Endothelial cell of umbilical vein (primary cell): ENCODE results near the gene UBE3D. TPM values are rescaled to one million over a fixed set of nuclear protein-coding genes. Genes with fewer than 3 reads are reported as not detected.

Source experiments
- BruUV-seq: library from RNA; stranded (reverse); fragments of 400-500 nt; replicated peaks from 2 replicates; lab custom pipeline; 2021; lab: Mats Ljungman, UMichigan
- CTCF ChIA-PET: fragments of 300-600, 350-600 bp; sonication (Branson Sonifier 250); formaldehyde crosslinking; loops from one replicate; lab custom pipeline; 2021; ENCODE audit warnings: antibody characterized with exemption, inconsistent platforms; lab: Charles Lee
- POLR2A ChIA-PET: fragments of 300-600, 350-600 bp; sonication (Branson Sonifier 250); formaldehyde crosslinking; loops from one replicate; lab custom pipeline; 2021; ENCODE audit warnings: antibody characterized with exemption, inconsistent platforms; lab: Charles Lee
- DNase-seq: peaks from one replicate; pipeline ENCODE4 v3.0.0-alpha.2; 2011; ENCODE audit warnings: low read depth, low spot score
- FAIRE-seq: peaks from 2 replicates; lab custom pipeline; 2011; peaks lifted over from hg19 to GRCh38; lab: Jason Lieb, UNC
- H2AFZ ChIP-seq: 2 replicates; pipeline ENCODE4 v1.6.0; 2012; ENCODE audit warnings: low read depth, low read length, control low read depth, inconsistent platforms
- H3K27ac ChIP-seq: 2 replicates; pipeline ENCODE4 v1.5.1; 2011; ENCODE audit warnings: low read depth, mild to moderate bottlenecking, control low read depth, low read length, moderate library complexity; ENCODE audit not compliant: insufficient read depth
- H3K27me3 ChIP-seq, 2 experiments: 2 replicates each; pipeline versions ENCODE4 v1.6.0 to v1.6.1; 2011; ENCODE audit warnings: low read length in 2 of 2, mixed read lengths in 1 of 2; ENCODE audit not compliant: control insufficient read depth in 2 of 2, insufficient read depth in 2 of 2
- H3K36me3 ChIP-seq, 2 experiments: 2 replicates in 1 of 2; 3 replicates in 1 of 2; pipeline ENCODE4 v1.5.1; 2011; ENCODE audit warnings: low read length in 2 of 2, mild to moderate bottlenecking in 1 of 2, moderate library complexity in 1 of 2; ENCODE audit not compliant: control insufficient read depth in 2 of 2, insufficient read depth in 2 of 2; ENCODE audit errors: extremely low read depth in 1 of 2
- H3K4me1 ChIP-seq: 3 replicates; pipeline ENCODE4 v1.5.1; 2011; ENCODE audit warnings: mild to moderate bottlenecking, low read length; ENCODE audit not compliant: control insufficient read depth, insufficient read depth; ENCODE audit errors: extremely low read depth
- H3K4me2 ChIP-seq: 2 replicates; pipeline ENCODE4 v1.6.1; 2011; ENCODE audit warnings: low read length, control low read depth, mixed read lengths; ENCODE audit not compliant: insufficient read depth
- H3K4me3 ChIP-seq, 3 experiments: fragments of 200-600 bp in 1 of 3; sonication (generic), shearing (Covaris generic) in 1 of 3; replicated peaks in 1 of 3; 2 replicates each; pipeline ENCODE4 v1.5.1; 2011 to 2016; ENCODE audit warnings: control low read depth in 3 of 3, low read length in 3 of 3, mild to moderate bottlenecking in 2 of 3, inconsistent platforms in 1 of 3, low read depth in 1 of 3, moderate library complexity in 1 of 3; ENCODE audit not compliant: insufficient read depth in 1 of 3
- H3K79me2 ChIP-seq: 2 replicates; pipeline ENCODE4 v1.6.0; 2012; ENCODE audit warnings: low read length, inconsistent platforms; ENCODE audit not compliant: control insufficient read depth, insufficient read depth
- H3K9ac ChIP-seq: replicated peaks from 2 replicates; pipeline ENCODE3; 2011; ENCODE audit warnings: low read length, control low read depth; ENCODE audit not compliant: insufficient read depth; ENCODE audit errors: extremely low read depth
- H3K9me1 ChIP-seq: replicated peaks from 3 replicates; pipeline ENCODE4 v1.6.0; 2011; ENCODE audit warnings: mild to moderate bottlenecking, low read length; ENCODE audit not compliant: control insufficient read depth, insufficient read depth; ENCODE audit errors: extremely low read depth
- H3K9me3 ChIP-seq: replicated peaks from 2 replicates; pipeline ENCODE4 v1.5.1; 2012; ENCODE audit warnings: low read length, inconsistent platforms; ENCODE audit not compliant: control insufficient read depth, insufficient read depth
- H4K20me1 ChIP-seq: replicated peaks from 2 replicates; pipeline ENCODE3; 2011; ENCODE audit warnings: mild to moderate bottlenecking, low read length; ENCODE audit not compliant: control insufficient read depth, insufficient read depth; ENCODE audit errors: extremely low read depth
- EZH2 ChIP-seq: IDR thresholded peaks from 2 replicates; pipeline ENCODE4 v1.6.1; 2012; ENCODE audit warnings: borderline replicate concordance, low read depth, mild to moderate bottlenecking, moderate library complexity, low read length, inconsistent platforms; ENCODE audit not compliant: severe bottlenecking
- FOS ChIP-seq: IDR thresholded peaks from 2 replicates; pipeline ENCODE4 v1.6.1; 2011; ENCODE audit warnings: mild to moderate bottlenecking, low read length, moderate library complexity, borderline replicate concordance; ENCODE audit not compliant: insufficient read depth
- GATA2 ChIP-seq: IDR thresholded peaks from 2 replicates; pipeline ENCODE4 v1.7.0; 2011; ENCODE audit warnings: low read depth, mild to moderate bottlenecking, moderate library complexity, mixed read lengths, low read length; ENCODE audit not compliant: insufficient read length, insufficient read depth
- JUN ChIP-seq: IDR thresholded peaks from 2 replicates; pipeline ENCODE4 v1.6.1; 2011; ENCODE audit warnings: borderline replicate concordance, low read depth; ENCODE audit not compliant: insufficient read length, insufficient read depth
- MYC ChIP-seq: IDR thresholded peaks from one replicate; pipeline ENCODE4 v1.6.1; 2011; ENCODE audit warnings: mild to moderate bottlenecking, low read depth, low read length
- POLR2A ChIP-seq: IDR thresholded peaks from 2 replicates; pipeline ENCODE4 v1.6.1; 2012; ENCODE audit warnings: low read depth, mild to moderate bottlenecking, control low read depth, low read length
- POLR2AphosphoS5 ChIP-seq: IDR thresholded peaks from 2 replicates; pipeline ENCODE4 v1.6.1; 2012; ENCODE audit warnings: low read depth, mild to moderate bottlenecking, control low read depth, low read length, moderate library complexity; ENCODE audit not compliant: insufficient read depth
- dilution Hi-C: fragments of 300-500 bp; cut with MboI; formaldehyde crosslinking; loops from one replicate; pipeline ENCODE4 v1.15.0; 2019; ENCODE audit warnings: low sequenced_read_pairs; ENCODE audit not compliant: extremely low pct_ligation_motif_present
- intact Hi-C: fragments of 100-400 bp; cut with micrococcal nuclease; formaldehyde crosslinking; loops from one replicate; pipeline ENCODE4 v1.10.0; 2022
- polyA plus RNA-seq, 4 experiments: library from polyadenylated mRNA; depleted of rRNA in 3 of 4; stranded (reverse) in 3 of 4; unstranded in 1 of 4; fragments of >200 nt; gene quantifications; 2 replicates each; pipeline versions ENCODE4 v1.2.1 to v1.2.3, GENCODE V29; 2011 to 2012; ENCODE audit warnings: missing spikeins in 1 of 4
- total RNA-seq: library from RNA; stranded (reverse); gene quantifications from 2 replicates; pipeline ENCODE4 v1.2.3, GENCODE V29; 2021
- TF ChIP-seq, protein P1 (sequence below): IDR thresholded peaks from 2 replicates; pipeline ENCODE4 v1.6.1; 2011; ENCODE audit not compliant: insufficient read depth, insufficient read length
- TF ChIP-seq, protein P2 (sequence below), 2 donors: IDR thresholded peaks; 1 replicate in 1 of 2; 2 replicates in 1 of 2; pipeline ENCODE4 v1.5.1; 2011; ENCODE audit warnings: low read length in 2 of 2, mild to moderate bottlenecking in 2 of 2, moderate library complexity in 2 of 2, control low read depth in 1 of 2, inconsistent platforms in 1 of 2, low read depth in 1 of 2; ENCODE audit not compliant: insufficient read depth in 1 of 2; ENCODE audit errors: extremely low read depth in 1 of 2

The UBE3D gene
- total and polyA plus RNA-seq, 2 donors (not counting 3 experiments of a cell fraction or from before 2014, with no cell fraction given), result 1.9 to 6.2 TPM

DNA sequence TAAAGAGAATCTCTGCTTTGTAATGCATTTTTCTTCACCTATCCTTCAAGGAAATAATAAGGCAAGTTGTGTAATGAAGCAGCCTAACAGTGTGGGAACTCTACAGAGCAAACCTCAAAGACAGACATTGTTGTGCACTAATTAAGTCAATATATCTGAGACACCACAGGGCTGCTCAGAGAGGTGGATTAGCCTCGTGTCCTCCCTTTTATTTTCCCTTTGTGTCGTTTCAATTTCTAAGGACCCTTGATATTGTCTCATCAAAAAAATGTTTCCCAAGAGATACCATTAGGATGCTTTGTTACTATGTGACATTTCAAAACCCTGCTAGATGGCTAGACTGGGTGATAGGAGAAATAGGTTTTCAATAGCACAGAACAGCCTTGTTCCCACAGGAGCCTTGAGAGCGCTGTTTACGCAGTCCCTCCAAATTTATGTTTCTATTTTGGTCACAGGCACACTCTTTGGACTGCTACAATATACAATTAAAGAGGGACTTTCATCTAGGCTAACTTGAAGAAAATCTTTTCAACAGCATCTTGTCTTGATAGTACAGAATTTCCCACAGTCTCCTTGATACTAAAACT, 23.1 kb downstream of the UBE3D start:
- TF ChIP-seq MYC, result no peak
- no peak for TF ChIP-seq POLR2AphosphoS5
- no peak for TF ChIP-seq EZH2
- no peak for TF ChIP-seq JUN
- TF ChIP-seq POLR2A, result no peak
- TF ChIP-seq FOS, result no peak
- TF ChIP-seq, protein P1, sequence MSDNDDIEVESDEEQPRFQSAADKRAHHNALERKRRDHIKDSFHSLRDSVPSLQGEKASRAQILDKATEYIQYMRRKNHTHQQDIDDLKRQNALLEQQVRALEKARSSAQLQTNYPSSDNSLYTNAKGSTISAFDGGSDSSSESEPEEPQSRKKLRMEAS, result no peak
- TF ChIP-seq, protein P2, sequence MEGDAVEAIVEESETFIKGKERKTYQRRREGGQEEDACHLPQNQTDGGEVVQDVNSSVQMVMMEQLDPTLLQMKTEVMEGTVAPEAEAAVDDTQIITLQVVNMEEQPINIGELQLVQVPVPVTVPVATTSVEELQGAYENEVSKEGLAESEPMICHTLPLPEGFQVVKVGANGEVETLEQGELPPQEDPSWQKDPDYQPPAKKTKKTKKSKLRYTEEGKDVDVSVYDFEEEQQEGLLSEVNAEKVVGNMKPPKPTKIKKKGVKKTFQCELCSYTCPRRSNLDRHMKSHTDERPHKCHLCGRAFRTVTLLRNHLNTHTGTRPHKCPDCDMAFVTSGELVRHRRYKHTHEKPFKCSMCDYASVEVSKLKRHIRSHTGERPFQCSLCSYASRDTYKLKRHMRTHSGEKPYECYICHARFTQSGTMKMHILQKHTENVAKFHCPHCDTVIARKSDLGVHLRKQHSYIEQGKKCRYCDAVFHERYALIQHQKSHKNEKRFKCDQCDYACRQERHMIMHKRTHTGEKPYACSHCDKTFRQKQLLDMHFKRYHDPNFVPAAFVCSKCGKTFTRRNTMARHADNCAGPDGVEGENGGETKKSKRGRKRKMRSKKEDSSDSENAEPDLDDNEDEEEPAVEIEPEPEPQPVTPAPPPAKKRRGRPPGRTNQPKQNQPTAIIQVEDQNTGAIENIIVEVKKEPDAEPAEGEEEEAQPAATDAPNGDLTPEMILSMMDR (IDR thresholded peaks at IDR 0.05; ENCODE audit: extremely low read depth in 1 of 2, insufficient read depth in 1 of 2, low read depth in 1 of 2, low read length in 2 of 2), result no peak
- TF ChIP-seq GATA2, result no peak
- Histone ChIP-seq H2AFZ (no peak overlapping the region), H3K36me3 (no peaks in the 10 kb centered on the region), H3K9me3 (no peaks in the 10 kb centered on the region), H3K4me3 (no peak overlapping the region), H3K9me1 (no peaks in the 10 kb centered on the region), H4K20me1 (no peaks in the 10 kb centered on the region), H3K27ac (no peak overlapping the region), H3K79me2 (no peaks in the 10 kb centered on the region), H3K4me2 (no peak overlapping the region), H3K4me1 (no peaks in the 10 kb centered on the region), H3K9ac (no peak overlapping the region), H3K27me3 (no peaks in the 10 kb centered on the region)
- ChIA-PET CTCF (interaction anchor here (1.3 kb wide), 1 partner anchor 15 kb away, joined by 3 read pairs; no protein-coding TSS in a partner anchor), POLR2A (no interaction called here)
- FAIRE-seq (no peak), DNase-seq (no peak)
- intact Hi-C loops (no loop called here), dilution Hi-C loops (no loop called here)
- BruUV-seq, result no TSS peak
